ENCODE measurements around the gene SCML2.
A peak's percentile ranks its signal among the peaks of the same experiment; 100 is the strongest.
"Not testable (repeated sequence)": the region's sequence is repeated elsewhere in the genome, so short reads cannot be mapped to it uniquely, and the experiment has no call there.

The SCML2 gene

GRCh38 chrX:18271309-18271708 lies 83.2 kb downstream of the SCML2 start:
- no peak for DNase-seq

DNA sequence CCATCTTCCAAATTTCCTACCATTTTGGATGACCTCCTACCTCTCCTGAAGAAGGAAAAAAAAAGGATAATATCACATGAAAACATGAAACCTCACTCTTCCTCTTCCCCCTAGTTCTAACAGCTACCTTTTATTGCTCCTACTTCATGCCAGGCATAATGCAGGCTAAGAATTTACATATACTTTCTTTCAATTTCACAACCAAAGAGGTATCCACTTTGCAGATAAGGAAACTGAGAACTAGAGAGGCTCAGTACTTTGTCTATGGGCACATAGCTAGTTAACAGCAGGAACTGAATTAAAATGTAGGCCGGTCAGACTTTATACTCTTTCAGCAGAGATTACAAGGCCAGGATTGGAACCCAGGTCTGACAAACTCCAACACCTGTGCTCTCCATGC lies 99.4 kb downstream of the SCML2 start:
- DNase-seq: no peak

DNA sequence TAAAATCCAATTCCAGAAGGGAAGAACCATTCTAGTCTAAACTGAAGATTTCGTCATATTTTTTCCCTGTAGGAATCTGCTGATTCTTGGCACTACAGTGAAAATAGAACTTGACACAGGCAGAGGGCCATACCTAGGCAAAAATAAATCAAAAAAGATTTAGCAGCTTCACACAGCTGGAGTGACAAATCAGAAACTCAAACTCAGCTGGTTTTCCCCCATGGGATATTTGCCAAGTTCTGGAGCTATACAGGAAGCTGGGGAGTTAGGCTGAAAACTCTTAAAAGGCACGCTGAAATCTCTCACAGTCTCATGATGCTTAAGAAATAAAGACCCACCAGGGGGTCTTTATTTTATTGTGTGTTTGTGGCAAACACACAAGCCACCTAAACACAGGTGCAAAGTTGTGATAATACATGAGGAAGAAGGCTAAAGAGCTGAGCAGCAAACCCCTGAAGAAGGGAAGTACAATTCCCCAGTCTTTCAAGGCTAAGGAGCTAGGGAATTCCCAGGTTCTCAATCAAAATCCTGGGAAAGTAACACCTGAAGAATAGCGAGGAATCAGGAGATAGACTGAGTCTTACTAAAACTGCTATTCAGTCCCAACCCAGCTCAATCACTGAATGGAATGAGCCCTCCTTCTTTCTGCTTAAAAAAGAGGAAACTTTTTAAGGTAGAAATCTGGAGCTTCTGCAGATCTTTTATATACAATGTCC lies 101.7 kb downstream of the SCML2 start:
- peak; percentile 4 for DNase-seq

GRCh38 chrX:18229646-18230045 lies 124.8 kb downstream of the SCML2 start:
- DNase-seq: not testable (repeated sequence)

DNA sequence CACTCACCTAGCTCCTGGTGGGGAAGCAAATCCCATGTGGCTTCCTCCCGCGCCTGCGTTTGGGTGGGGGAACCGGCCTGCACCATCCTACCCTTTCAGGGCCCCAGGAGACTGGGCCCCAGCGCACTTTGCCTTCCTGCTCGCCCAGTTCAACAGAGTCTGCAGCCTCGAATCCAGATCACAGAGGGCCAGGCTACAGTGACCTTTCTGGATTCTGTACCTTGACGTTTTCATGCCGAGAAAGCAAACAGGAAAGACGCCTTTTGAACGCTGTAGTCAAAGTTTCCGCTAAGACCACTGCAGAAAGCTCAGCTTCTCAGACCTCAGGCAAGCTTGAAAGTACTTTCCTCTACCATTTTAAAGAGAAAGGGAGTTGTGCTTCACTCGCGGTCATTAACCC lies 126.4 kb downstream of the SCML2 start:
- no peak for DNase-seq

DNA sequence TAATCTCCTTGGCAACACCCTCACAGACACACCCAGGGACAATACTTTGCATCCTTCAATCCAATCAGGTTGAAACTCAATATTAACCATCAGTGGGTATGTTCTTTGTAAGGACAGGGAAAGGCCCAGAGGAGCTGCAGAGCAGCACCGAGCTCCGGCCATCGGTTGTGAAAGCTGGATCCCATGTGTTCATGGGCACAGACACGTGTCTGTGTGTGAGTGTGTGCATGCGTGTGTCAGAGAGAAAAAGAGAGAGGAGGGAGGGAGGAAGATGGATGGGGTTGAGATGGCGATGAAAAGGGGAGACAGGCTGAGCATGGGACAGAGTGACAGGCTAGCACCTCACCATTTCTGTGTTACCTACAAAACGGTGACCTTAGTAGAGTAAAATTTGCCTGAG lies 127.0 kb downstream of the SCML2 start:
- no peak for DNase-seq

- DNase-seq: no peak
Measured at GRCh38 chrX:18220786-18221185, 133.7 kb downstream of the SCML2 start, which contains the start of gene BEND2. Gene BEND2, minus strand, starts transcription at chrX:18220886. Its CDS starts 136 bp downstream, at chrX:18220750.

DNA sequence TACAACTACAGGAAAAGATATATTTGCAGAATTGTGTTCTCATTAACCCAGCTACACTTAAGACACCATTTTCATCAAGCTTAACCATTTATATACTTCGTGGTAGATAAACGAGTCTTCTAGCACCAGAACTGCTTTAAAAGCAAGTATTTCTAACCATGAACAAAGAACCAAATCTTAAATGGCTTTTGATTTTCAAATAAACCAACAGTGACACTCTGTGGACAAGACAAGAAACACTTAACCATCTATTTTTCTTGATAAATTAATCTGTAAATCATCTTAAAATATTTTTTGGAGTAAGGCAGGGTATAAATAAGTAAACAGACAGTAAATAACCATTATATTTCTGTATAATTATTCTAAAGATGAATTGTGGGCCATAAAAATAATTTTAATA lies 144.0 kb downstream of the SCML2 start:
- DNase-seq: peak; percentile 2

DNA sequence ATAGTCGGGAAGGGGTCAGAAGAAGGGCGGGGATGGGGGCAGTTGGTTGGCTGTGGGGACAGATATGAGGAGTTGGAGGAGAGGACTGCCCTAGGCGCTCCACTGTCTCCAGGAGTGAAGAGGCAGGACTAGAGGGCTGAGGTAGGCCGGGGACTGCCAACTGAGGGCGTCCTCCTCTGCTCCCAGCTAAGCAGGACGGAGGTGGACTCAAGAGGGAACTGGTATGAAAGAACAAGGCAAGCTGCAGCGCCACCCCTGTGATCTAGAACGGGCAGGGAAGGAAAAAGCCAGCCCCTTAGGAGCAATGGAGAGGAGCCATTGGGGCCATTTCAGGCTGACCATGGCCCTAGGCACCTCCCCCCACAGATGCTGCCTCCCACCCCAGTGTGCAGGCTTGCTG lies 147.8 kb downstream of the SCML2 start:
- no peak for DNase-seq

- no peak for DNase-seq
Measured at GRCh38 chrX:18203631-18204030, 150.9 kb downstream of the SCML2 start.

- DNase-seq: no peak
Measured at GRCh38 chrX:18194688-18195087, 159.8 kb downstream of the SCML2 start.
